Jurkat, Clone E6-1 (cell line): ENCODE results near the gene MOAP1.
"Not testable (repeated sequence)": the region's sequence is repeated elsewhere in the genome, so short reads cannot be mapped to it uniquely, and the experiment has no call there.

Experiments
- DNase-seq: peaks from one replicate; pipeline ENCODE4 v3.0.0-alpha.2; 2011; ENCODE audit warnings: low read depth, low spot score
- H3K4me3 ChIP-seq: 2 replicates; pipeline ENCODE4 v1.5.1; 2011; ENCODE audit warnings: mild to moderate bottlenecking, low read length, control low read depth, moderate library complexity

MOAP1 gene

DNA sequence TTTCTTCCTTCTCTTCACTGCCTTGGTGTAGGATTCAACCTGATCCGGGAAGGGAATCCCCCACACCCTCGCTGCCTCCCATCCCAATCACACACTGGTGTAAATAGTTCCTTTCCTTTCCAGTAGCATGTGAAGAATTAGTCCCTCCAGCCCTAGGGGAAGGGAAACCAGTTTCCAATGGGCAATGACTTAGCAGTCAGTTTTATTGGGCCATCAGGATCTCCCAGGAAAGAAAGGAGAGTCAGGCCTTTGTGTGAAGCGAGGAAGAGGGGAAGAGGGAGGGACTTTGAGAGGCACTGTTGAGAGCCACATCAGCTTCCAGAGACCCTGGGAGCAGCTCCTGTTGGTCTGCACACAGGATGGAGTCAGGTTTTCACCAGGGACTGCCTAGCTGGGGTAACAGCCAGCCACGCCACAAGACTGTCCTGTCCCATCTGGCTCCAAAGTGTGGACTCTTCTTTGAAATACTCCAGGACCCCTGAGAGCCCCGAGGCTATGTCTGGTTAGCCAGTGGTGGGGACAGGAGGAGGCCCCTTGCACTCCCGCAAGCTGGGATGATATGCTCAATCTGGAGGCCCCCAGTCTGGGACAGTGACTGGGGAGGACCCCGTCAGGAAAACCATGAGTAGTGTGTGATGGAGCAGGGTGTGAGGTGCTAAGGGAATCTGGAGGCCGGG, 27.9 kb downstream of the MOAP1 start:
- no peak overlapping the region for H3K4me3 ChIP-seq
- DNase-seq, result no peak

DNA sequence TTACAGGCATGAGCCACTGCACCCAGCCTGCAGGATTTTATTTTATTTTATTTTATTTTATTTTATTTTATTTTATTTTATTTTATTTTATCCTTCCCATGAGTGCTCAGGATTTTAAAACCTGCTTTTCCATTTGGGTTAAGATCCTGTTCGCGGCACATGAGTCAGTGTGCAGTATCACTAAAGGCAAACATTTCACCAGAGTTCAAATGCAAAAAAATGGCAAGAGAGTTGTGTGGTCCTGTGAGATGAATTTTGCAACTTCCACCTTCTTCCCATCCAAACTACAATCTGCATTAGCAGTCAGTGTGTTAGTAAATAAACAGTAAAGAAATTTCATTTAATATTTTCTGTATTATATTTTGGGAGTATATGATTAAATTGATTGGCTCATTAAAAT, 29.0 kb downstream of the MOAP1 start:
- no peak overlapping the region for H3K4me3 ChIP-seq
- DNase-seq, result no peak

DNA sequence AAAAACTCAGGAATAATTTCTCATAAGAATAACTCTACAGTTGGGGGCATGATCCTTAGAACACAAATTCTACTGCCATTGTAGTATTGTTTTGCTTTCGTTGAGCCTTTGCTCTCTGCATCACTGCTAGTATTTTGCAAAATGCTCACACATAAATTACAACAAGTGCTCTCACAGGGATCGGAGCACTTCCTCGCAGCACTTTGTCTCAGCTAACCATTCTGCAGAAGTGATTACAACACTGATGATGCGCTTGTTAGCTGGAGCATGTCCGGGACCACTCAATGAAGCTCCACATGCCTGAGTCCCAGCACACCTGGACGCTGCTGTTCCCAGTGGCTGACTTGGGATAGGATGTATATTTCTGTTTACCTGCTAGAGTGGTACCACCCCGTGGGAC, 31.6 kb downstream of the MOAP1 start:
- no peak for DNase-seq
- H3K4me3 ChIP-seq, result no peak overlapping the region

DNA sequence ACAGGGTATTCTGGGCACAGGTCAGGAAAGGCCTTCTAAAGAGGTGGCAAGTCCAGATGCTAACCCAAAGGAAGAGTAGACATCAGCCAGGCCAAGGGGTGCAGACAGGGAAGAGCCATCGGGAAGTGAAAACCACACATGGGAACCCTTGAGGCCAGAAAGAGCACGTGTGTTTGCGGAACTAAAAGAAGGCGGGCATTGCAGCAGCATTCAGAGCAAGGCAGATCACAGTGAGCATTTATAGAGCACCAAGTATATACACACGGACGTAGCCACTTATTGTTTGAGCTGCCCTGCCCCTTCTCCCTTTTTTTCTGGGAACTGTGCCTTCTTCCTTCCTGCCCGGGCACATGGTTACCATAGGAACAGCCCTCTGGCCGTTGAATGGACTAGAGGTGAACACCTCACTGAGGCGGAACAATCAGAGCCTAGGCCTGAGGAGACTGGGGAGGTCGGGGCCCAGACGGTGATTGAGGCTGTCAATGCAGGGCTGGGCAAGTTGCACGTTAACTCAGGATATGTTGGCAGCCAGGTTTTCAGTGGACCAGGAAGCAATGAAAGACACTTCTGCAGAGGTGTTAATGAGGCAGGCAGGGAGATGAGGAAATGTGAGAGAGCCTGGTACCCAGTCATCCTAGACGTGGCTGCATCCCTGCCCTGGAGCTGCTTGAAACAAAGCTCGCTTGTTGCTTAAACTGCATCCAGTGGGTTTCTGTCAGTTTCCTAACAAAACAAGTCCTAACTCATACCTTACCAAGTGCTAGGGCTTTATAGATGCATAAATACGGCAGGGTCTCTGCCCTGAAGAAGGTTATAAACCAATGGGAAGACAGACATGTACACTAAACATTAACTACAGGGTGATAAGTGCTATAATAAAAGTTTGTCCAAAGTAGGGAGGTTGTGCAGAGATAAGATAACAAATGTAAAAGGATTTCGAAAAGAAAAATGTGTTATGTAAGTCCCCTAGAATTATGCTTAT, 34.2 kb downstream of the MOAP1 start:
- H3K4me3 ChIP-seq, result no peak overlapping the region
- peak; percentile 41 for DNase-seq

GRCh38 chr14:93148979-93149378, 35.7 kb downstream of the MOAP1 start:
- DNase-seq, result no peak
- H3K4me3 ChIP-seq, result no peak overlapping the region

DNA sequence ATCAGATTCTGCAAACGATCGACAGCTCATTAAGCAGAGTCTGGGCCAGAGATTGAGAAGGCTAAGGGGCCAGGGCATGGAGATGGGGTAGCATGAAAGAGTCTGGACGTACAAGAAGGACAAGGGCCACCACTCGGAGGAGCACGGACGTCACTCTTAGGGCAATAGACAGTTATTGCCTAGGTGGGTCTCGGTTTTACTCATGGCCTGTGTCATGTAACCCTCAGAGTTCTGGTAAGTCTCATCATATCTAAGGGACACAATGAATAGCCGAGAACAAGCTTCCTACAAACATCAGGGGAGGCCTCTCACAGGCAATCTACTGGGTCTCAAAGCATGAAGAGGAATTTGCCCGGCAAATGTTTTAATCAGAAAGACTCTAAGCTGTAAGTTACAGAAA, 38.6 kb downstream of the MOAP1 start:
- H3K4me3 ChIP-seq, result no peak overlapping the region
- no peak for DNase-seq

DNA sequence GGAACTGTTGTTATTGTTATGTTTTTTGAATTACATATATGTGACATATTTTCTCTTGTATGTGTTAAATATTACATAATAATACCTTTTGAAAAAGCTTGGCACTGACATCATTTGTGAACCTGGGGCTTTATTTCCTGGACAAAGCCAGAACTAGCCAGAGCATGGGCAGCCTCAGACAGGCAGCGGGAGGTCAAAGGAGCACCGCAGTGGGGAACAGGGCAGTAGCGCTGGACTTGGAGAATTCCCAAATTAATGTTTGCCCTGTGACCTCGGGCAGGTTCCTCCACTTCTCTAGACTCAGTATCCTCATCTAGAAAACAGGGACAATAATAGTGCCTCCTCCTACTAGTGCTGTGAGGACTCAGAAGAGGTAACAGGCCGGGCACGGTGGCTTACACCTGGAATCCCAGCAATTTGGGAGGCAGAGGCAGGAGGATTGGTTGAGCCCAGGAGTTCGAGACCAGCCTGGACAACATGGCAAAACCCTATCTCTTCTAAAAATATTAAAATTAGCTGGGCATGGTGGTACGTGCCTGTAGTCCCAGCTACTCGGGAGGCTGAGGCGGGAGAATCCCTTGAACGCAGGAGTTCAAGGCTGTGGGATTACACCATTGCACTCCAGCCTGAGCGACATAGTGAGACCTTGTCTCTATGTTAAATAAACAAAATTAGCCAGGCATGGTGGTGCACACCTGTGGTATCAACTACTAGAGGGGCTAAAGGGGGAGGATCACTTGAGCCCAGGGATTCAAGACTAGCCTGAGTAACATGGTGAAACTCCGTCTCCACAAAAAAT, 41.6 kb downstream of the MOAP1 start:
- no peak for DNase-seq

GRCh38 chr14:93137864-93138263, 46.8 kb downstream of the MOAP1 start:
- no peak for DNase-seq

More for the DNA sequence above, 41.6 kb downstream of the MOAP1 start:
- H3K4me3 ChIP-seq, result no peak overlapping the region

DNA sequence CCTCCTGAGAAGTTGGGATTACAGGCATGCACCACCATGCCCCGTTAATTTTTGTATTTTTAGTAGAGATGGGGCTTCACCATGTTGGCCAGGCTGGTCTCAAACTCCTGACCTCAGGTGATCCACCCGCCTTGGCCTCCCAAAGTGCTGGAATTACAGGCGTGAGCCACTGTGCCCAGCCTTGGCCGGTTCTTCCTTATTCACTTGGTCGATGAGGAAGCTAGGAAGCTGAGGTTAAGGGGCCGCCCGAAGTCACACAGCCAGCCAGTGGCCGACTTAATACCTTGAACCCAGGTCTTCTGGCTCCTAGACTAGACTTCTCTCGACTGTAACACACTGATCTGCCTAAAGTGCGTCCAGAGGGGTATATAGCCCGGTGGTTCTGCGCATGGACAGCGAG, 48.2 kb downstream of the MOAP1 start:
- DNase-seq, H3K4me3 ChIP-seq: not testable (repeated sequence)

More at GRCh38 chr14:93137864-93138263, 46.8 kb downstream of the MOAP1 start:
- no peak overlapping the region for H3K4me3 ChIP-seq

GRCh38 chr14:93136009-93136408, 48.7 kb downstream of the MOAP1 start:
- H3K4me3 ChIP-seq, result no peak overlapping the region
- DNase-seq, result no peak

DNA sequence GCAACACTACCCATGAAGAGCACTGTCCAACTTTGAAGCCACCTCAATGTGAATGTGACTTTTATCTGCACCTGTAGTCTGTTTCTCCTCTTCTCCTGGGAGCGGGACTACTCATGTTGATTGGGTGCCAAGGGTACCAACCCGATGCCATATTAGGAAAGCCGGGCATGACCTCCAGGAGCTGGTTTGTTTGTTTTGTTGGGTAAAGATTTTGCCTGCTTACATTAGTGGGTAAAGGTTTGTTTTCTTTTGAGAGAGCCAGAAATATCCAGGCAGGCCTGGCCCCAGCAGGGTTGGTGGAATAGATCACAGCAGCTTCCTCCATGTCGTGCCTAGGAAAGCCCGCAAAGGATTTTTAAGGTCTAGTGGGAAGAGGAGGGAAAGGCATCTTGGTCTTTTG, 49.3 kb downstream of the MOAP1 start:
- H3K4me3 ChIP-seq, result no peak overlapping the region
- DNase-seq, result no peak

DNA sequence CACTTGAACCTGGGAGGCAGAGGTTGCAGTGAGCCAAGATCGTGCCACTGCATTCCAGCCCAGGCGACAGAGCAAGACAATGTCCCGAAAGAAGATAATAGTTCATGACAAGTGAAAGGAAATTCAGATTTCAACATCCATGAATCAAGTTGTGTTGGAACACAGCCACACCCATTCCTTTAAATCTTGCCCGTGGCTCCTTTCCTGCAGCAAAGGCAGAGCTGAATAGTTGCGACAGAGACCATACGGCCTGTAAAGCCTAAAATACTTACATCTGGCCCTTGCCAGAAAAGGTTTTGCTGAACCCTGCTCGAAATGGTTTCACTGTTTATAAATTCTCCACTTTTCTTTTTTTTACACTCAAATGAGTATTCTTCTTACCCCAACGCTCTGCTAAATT, 51.2 kb downstream of the MOAP1 start:
- DNase-seq, result no peak
- H3K4me3 ChIP-seq, result no peak overlapping the region

DNA sequence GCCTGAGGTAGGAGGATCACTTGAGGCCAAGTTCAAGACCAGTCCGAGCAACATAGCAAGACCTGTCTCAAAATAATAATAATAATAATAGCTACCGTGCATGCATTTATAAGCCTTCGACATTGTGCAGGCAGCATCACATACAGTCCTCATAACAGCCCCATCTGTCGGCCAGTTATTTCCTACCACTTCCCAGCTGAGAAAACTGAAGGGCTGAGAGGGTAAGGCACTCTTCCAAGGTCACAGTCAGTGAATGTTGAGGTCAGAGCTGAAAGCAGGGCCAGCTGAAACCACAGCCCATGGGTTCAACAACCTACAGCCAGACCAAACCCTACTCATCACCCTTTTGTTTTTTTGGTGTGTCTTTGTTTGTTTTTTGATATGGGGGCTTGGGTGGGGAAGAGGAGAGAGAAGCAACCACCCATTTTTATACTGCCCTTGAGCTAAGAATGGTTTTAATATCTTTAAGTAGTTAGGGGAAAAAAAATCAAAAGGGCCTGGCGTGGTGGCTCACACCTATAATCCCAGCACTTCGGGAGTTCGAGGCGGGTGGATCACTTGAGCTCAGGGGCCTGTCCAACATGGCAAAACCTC, 52.1 kb downstream of the MOAP1 start:
- no peak for DNase-seq
- no peak overlapping the region for H3K4me3 ChIP-seq
